ENCODE results near the gene COPS7A.

The COPS7A gene

GRCh38 chr12:6723607-6724408, at the start of gene COPS7A:
TSS of gene COPS7A (plus strand) at chr12:6724046. CDS start at chr12:6724657, 611 bp downstream.
- DNase-seq (ENCODE audit: low spot score): peak; percentile 96

- no peak for DNase-seq (ENCODE audit: low spot score)
Observed at GRCh38 chr12:6676962-6677361, 46.9 kb upstream of the COPS7A start.

GRCh38 chr12:6684609-6685008, 39.2 kb upstream of the COPS7A start:
- no peak for DNase-seq (ENCODE audit: low spot score)

GRCh38 chr12:6685814-6686213, 38.0 kb upstream of the COPS7A start:
- no peak for DNase-seq (ENCODE audit: low spot score)

- peak; percentile 88 for DNase-seq (ENCODE audit: low spot score)
Observed at GRCh38 chr12:6688543-6688998, 35.3 kb upstream of the COPS7A start.

- DNase-seq (ENCODE audit: low spot score): peak; percentile 99
Observed at GRCh38 chr12:6688999-6689882, 34.6 kb upstream of the COPS7A start, which contains the start of gene ZNF384. TSS of gene ZNF384 (minus strand) at chr12:6689375. CDS start at chr12:6679520, 9,855 bp downstream.

- no peak for DNase-seq (ENCODE audit: low spot score)
Observed at GRCh38 chr12:6691473-6691872, 32.4 kb upstream of the COPS7A start.

- no peak for DNase-seq (ENCODE audit: low spot score)
Observed at GRCh38 chr12:6692888-6693287, 31.0 kb upstream of the COPS7A start.

- no peak for DNase-seq (ENCODE audit: low spot score)
Observed at GRCh38 chr12:6693832-6694355, 30.0 kb upstream of the COPS7A start.

- DNase-seq (ENCODE audit: low spot score): no peak
Observed at GRCh38 chr12:6694701-6695100, 29.1 kb upstream of the COPS7A start.

GRCh38 chr12:6695313-6696045, 28.4 kb upstream of the COPS7A start:
- no peak for DNase-seq (ENCODE audit: low spot score)

GRCh38 chr12:6696690-6697583, 26.9 kb upstream of the COPS7A start:
- no peak for DNase-seq (ENCODE audit: low spot score)

GRCh38 chr12:6697584-6698351, 26.1 kb upstream of the COPS7A start:
- peak; percentile 91 for DNase-seq (ENCODE audit: low spot score)

- no peak for DNase-seq (ENCODE audit: low spot score)
Observed at GRCh38 chr12:6698352-6699046, 25.3 kb upstream of the COPS7A start.

GRCh38 chr12:6699259-6699988, 24.4 kb upstream of the COPS7A start:
- no peak for DNase-seq (ENCODE audit: low spot score)

GRCh38 chr12:6699989-6700645, 23.7 kb upstream of the COPS7A start:
- no peak for DNase-seq (ENCODE audit: low spot score)

- DNase-seq (ENCODE audit: low spot score): peak; percentile 61
Observed at GRCh38 chr12:6700646-6701051, 23.2 kb upstream of the COPS7A start, which contains the start of gene PIANP. TSS of gene PIANP (minus strand) at chr12:6700815. CDS start at chr12:6698061, 2,754 bp downstream.
